ENCODE results near the gene IAH1.

GRCh38 chr2:9527995-9528787 is 53.8 kb downstream of the IAH1 start:
- TF ChIP-seq CTCF (IDR thresholded peaks at IDR 0.05 in 2 of 3, conservative IDR thresholded peaks at IDR 0.05 in 1 of 3; ENCODE audit: insufficient read depth in 2 of 3, low read depth in 1 of 3, low read length in 3 of 3), result no peak
- TF ChIP-seq CEBPB (tag; IDR thresholded peaks at IDR 0.05), result no peak
- no peak for TF ChIP-seq RAD21 (CRISPR knock-in tag; conservative IDR thresholded peaks at IDR 0.05 in 1 of 2, IDR thresholded peaks at IDR 0.05 in 1 of 2)
- no peak for TF ChIP-seq STAT6 (CRISPR knock-in tag; IDR thresholded peaks at IDR 0.05)
- no peak for TF ChIP-seq CHCHD3 (CRISPR knock-in tag; IDR thresholded peaks at IDR 0.05)

Data from K562 (cell line).